GM04504 (cell line): ENCODE results near the gene UGP2.
A peak's percentile ranks its signal among the peaks of the same experiment; 100 is the strongest.

Experiments
- DNase-seq: peaks from one replicate; pipeline ENCODE4 v3.0.0-alpha.2; 2012; ENCODE audit warnings: low read depth

UGP2 gene

DNA sequence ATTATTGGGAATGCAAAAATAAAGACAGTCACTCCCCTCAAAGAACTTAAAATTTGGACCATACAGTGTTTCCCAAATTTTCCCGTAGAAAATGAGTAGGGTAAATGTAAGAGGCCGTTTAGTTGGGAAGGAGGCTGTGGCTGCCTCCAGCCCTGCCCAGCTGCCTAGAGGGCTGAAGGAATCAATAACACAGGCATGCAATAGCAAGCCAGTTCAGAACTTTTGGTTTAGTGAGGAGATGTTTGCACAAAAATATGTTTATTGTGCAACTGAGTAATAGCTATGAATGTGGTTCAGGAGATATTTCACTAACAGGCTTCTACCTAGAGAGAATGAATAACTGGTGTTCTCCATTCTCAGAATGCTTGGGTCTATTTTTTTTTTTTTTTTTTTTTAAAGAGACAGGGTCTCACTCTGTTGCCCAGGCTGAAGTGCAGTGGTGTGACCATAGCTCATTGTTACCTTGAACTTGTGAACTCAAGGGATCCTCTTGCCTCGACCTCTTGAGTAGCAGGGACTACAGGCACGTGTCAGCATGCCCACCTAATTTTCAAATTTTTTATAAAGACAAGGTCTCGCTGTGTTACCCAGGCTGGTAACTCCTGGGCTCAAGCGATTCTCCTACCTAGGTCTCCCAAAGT lies 23.6 kb downstream of the UGP2 start:
- DNase-seq = no peak

DNA sequence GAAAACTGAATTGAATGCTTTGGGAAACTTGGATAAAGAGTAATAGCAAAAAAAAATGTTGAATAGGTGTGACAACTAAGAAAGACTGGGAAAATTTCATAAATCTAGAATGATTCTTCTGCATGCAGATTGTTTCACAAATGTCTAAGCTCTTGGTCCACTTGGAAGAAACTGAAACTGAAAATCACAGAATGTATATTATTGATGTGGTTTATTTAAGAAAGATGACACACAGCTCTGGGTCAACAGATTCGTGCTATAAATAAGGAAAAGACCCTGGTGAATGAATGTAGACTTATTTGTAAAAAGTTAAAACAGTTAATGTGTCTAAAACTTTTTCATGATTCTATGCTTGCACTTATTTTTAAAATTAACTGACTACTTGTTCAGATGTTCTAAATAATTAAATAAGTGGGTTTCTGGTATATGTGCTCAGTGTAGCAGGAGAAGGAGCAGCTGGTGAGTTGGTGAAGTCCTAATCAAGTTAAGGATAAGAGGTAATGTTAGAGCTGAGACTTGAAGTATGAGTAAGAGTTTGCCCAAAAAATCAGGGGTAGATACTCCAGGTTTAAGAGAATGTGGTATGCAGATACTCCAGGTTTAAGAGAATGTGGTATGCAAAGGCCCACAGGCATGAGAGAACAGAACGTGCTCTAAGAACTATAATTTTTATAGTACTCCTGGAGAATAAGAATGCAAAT lies 24.5 kb downstream of the UGP2 start:
- DNase-seq = no peak

DNA sequence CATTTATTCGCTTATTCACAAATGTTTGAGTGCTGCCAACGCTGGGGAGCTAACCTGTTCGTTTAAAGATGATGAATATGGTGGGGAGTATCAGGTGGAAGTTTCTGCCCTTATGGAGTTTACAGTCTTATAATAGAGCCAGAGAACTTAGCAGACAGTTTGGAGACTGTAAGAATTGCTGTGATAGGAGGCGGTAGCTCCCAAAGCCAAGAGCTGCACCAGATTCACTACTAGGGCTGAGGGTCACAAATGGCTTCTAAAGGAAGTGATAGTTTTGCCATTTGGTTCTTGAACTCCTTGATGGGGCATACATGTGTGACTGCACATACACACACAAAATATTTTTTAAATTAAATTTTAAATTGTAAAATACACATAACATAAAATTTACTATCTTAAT lies 29.0 kb downstream of the UGP2 start:
- no peak for DNase-seq

DNA sequence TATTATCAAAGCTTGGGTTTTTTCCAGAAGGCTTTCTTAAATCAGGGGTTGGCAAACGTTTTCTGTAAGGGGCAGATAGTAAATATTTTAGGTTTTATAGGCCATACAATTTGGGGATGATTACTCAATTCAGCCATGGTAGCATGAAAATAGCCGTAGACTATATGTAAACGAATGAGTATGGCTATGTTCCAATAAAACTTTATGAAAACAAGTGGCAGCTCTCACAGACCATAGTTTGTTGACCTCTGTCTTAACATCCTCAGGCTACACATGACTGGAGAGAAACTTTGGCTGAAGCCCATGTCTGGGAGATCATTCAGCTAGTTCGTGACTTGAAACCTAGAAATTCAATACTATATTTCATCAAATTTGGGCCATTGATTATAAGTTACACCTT lies 30.2 kb downstream of the UGP2 start:
- DNase-seq = no peak

DNA sequence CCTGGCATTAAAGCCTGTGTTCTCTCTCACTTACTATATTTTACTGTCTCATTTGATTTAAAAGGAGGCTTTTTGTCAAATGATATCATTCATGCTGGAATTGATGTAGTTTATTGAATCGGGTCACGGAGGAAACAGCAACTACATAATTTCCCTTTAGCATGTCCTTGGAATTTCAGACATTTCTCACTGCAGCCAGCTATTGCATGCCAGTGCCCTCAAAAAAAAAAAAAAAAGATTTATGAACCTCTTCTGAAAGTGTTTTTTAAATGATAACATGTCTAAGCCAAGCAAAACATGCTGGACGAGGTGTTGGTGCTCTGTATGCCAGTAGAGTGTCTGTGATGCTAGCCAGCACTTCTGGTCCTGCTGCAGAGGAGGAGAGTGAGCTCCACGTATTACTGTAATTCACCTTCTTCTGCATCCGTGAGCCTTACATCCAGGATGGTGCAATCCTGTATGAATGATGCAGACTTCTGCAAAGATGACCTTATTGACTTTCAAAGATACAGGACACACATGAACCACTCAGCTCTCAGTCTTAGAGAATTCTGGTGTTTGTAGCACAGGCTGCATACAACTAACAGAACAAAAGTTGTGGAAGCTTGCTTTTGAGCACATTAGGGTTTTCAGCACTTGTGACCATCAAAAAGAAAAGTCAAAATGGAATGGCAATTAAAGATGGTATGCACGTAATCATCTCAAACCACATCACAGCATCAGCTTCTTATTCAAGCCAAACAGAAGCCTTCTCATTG lies 31.1 kb downstream of the UGP2 start:
- DNase-seq = no peak

DNA sequence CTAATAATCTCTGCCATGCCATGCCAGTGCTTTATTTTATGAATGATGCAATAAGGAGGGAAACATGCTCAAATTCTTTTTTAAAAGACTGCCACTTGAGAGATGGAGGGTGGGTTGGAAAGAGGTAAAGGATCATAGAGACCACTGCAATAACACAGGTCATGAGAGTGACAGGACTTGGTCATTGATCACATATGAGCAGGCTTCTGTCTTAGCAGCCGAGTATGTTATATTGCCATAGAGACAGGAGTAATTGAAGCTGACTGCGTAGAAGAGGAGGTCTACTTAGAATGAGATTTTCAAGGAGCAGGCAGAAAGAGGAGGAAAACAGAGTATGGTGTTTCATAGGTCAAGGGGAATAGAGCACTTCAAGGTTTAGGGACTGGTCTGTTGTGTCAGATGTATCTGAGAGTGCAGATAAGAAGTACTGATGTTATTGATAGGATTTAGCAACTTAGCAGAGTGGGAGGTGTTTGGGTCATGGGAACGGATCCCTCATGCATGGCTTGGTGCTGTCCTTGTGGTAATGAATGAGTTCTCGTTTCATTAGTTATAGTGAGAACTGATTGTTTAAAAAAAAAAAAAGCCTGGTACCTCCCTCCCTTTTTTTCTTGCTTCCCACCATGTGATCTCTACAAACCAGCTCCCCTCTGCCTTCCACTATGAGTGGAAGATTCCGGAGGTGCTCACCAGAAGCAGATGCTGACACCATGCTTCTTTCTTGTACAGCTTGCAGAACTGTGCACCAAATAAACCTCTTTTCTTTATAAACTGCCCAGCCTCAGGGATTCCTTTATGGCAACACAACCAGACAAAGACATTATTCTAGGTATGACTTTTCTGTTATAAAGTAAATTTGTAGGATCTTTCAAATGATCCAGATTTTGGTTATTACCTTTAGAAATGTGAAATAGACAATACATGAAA lies 32.8 kb downstream of the UGP2 start:
- DNase-seq = no peak

DNA sequence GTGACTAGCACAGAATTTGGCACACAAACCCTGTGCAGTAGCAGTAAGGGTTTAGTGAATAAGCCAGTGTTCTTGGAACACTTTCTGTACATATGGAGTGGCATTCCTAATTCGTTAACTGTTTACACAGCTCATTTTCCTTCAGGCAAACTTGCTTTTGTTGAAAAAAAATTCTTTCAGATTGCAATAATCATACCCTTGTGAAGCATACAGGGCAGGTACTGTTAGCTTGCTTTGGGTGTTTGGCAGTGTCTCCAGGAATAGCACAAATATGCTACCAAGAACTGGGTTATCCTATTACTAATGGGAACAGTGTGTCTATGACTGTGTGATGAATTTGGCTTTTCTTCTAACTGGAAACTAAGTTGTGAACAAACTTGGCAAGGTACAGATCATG lies 33.4 kb downstream of the UGP2 start:
- DNase-seq = peak; percentile 20

DNA sequence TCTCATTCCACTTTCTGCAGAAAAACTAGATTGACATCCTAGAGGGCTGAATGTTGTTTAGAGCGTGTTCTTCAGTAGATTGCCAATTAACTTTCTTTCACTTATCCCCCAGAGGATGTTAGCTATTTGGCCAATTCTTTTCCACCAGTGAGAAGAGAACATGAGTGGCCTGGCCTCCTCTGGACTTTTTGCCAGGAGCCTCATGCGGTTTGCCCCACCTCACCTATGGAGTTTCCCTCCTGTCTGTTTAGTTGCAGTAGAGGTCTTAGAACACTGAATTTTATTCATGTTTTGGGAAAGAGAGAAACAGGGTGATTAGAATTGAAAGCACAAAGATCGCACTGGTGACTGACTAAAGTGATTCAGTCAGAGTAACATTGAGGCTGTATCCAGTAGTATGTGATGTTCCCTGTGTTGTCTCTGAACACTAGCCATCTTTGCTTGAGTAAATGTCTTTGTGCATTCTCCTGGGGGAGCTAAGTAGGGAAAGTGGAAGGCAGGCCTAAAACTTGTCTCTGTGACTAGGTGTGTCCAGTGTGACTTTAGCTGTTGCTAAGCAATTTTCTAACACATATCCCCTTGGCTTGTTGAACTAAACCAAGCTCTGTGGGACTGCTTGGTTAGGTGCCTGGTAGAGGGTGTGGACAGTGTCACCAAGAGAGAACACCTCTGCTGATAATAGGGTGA lies 34.0 kb downstream of the UGP2 start:
- DNase-seq = no peak

DNA sequence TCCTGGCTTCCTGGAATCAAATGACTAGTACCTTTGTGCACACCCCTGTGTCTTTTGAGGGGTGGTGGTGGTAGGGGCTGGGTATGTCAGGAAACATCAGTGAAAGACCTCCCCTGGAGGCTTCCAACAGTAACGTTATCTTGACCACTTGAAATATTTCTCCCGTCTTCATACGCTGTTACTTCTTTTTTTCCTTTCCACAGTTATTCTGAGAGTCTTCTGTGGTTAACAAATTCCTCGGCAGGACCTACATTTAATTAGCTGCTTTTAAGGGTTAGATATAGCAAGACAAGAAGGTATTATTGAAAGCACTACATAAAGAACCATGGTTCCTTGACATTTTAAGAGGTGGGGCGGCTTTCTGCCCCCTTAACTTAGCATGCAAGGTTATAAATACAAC lies 34.6 kb downstream of the UGP2 start:
- DNase-seq = no peak

DNA sequence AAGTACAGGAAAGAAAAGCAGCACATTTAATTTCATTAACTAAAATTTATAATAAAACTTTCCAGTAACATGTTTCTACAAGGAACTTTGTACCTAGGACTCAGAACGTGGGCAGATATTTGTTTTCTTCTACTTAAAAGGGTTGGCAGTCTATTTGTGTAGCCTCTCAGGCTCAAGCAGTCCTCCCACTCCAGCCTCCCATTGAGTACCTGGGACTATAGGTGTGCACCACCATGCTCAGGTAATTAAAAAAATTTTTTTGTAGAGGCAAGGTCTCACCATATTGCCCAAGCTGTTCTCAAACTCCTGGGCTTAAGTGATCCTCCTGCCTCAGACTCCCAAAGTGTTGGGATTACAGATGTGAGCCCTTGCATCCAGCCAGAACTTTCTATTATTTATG lies 36.8 kb downstream of the UGP2 start:
- no peak for DNase-seq

DNA sequence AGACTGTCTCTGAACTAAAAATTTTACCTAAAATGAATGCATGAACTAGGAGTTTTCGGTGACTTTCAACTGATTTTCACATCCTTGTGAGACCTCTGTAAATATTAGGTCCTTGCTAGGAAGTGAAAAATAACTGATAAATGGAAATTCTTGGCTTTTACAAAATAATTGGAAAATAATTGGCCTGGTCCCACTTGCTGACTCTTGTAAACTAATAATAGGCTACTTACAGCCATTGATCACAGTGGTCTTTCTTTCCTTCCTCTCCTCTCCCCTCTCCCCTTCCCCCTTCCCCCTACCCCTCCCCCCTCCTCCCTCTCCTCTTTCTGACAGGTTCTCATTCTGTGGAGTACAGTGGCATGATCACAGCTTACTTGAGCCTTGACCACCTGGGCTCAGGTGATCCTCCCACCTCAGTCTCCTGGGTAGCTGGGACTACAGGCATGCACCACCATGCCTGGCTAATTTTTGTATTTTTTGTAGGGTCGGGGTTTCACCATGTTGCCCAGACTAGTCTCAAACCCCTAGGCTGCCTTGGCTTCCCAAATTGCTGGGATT lies 38.3 kb downstream of the UGP2 start:
- DNase-seq = no peak

DNA sequence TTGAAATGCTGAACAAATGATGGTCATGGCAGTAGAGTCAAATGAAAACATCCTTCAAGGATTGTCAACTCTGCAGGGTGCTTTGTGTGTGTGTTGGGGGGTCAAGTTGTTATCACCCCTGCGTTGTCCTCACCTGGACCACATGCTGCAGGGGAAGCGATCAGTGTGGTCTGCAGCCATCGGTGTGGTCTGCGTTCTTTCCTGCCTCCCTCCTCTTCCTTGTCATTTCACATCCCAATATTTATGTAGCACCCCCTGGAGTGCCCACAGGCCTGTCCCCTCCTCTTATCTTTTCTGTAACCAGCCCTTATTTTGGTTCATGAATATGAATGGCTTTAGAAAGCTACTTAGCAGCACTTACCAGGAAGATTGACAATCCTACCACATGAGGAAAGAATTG lies 38.9 kb downstream of the UGP2 start:
- no peak for DNase-seq

DNA sequence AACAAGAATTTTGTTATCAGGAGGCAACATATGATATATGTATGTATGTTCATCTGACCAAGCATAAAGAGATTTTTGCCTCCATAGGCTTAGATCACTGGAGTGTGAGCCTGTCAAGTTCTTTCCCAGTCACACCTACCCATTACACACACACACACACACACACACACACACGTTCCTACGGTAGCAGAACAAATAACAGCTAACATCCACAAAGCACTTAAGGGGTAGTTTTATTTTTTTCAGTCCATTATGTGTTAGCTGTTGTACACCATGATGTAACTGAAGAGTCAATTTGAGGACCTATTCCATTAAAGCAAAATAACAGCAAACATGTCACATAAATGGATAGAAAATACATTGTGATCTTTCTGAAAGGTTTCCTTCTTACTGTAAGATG lies 39.5 kb downstream of the UGP2 start:
- DNase-seq = no peak

DNA sequence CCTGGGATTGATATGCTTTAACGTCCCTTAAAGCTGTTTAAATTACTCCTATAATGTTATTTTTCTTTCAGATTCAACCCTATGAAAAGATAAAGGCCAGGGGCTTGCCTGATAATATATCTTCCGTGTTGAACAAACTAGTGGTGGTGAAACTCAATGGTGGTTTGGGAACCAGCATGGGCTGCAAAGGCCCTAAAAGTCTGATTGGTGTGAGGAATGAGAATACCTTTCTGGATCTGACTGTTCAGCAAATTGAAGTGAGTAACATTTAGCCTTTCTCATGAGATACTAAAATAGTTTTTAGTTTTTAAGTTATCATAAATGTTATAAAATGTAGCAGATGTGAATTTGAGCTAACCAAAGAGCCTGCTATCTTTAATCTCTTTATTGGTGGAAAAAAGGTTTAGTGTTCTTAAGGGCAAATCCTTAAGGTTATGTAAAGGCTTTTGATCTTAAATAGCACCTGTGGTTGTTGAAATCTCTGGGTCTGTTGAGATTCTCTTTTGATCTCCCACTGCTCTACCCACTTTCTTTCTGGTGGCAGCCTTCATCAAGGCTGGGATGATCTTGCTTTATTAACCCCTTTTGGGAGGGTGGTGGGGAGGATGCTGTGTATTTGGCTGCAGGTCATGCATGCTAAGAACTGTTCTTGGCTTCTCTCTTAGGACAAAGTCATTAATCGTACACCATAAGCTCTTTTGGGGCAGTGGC lies 40.9 kb downstream of the UGP2 start:
- no peak for DNase-seq

DNA sequence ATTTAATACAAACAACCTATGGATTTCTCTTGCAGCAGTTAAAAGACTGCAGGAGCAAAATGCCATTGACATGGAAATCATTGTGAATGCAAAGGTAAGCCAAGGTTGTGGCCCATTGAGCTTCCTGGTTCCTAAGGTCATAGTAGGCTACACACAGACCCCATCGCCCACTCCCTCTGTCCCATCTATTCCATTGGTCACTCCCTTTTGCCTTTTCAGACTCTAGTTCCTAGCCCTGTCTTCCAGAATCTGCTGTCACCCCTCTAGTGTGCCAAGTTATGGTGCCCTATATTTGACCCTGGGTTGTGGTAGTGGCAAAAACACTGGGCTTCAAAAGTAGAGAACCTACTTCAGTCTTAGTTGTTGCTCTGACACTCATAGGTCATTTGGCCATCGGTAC lies 44.7 kb downstream of the UGP2 start:
- no peak for DNase-seq

DNA sequence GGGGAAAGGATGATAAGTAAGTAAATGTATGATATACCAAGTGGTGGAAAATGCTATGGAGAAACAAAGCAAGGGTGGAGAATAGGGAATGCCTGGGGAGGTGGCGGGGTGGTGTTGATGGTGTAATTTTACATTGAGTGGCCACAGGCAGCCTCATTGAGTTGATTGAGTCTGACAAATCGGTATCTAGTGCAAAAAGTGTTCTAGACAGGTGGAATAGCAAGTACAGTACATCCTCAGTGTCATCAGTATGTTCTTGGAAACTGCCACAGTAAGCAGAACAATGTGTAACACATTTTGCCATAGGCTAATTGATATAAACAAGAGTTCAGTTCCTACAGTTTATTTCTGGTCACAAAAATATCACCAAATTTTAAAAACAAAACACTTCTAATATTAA lies 46.4 kb downstream of the UGP2 start:
- no peak for DNase-seq

DNA sequence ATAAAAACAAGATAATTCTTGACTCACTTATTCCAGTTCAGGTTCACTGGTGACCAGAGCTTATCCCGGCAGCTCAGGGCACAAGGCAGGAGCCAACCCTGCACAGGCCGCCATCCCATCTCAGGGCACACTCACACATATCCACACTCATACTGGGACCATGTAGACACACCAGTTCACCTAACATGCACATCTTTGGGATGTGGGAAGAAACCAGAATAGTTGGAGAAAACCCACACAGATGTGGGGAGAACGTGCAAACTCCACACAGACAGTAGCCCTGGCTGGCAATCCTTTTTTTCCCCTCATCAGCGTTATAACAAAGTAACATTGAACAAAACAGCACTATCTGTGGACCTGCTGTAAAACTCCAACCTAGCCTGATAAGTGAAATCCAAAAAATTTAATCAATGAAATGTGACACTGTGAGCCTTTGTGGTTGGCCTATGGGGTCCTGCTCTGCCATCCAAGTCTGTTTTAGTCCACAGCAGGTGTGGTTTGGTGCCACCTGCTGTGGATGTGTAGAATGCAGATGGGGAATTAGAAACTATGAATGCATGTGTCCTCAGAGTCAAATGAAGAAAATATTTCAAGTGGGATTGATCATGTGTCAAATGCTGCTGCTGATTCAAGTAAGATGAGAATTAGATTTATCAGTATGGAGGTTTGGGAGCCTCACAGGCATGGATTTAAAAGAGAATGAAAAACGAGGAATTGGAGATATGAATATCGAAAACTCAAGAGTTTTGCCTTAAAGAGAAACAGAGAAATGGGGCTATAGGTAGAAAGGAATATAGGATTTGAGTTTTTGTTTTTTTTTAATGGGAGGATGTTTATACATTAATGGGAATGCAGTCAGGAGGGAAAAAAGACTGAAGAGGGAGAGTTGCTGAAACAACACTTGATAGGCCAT lies 47.0 kb downstream of the UGP2 start:
- DNase-seq = peak; percentile 11

DNA sequence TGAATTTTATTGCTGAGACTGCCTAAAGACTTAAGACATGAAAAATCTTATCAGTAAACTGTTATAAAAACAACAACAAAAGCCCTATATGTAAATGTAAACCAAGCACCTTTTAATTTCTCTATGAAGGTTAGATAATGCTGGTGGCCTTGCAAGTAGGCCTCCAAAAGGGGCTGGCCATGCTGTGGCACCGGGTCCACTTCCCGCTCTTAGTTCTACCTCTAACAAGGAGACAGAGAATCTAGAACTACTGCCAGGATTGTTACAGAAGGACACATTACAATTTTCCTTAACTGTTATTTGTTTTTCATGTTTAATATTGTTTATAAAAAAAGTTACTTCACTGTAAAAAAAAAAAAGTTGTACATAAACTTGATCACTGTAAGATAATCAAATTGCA lies 49.0 kb downstream of the UGP2 start:
- no peak for DNase-seq

DNA sequence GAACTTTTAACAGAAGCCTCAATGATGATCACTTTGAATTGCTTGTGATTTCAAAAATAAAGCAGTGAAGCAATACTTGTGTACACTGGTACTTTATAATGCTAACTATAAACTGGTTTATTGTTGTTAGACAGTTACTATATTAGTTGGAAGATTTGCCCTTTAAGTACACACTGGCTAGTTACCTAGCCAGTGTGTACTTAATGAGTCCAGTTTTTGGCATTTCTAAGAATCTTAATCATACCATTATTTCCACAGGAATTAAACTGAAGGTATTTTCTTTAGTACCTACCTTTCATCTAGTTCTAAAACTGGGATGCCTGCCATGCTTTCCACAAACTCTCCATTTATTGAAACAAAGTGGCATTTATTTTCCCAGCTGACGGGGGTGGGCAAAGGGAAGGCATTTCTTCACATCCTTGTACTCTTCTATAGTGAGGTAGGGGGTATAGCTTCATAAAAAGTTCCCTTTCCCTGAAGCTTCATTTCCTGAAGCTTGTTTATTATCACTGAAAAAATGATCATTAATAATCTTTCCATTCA lies 49.9 kb downstream of the UGP2 start:
- DNase-seq = no peak
